HG03378 (cell line): ENCODE results near the gene ANKRD10.

Experiments used
- ATAC-seq: cut with Tn5 transposase; IDR thresholded peaks from one replicate; pipeline ENCODE4 v1.9.1; 2021; ENCODE audit warnings: mild to moderate bottlenecking, moderate library complexity; ENCODE audit not compliant: unreplicated experiment

The ANKRD10 gene

DNA sequence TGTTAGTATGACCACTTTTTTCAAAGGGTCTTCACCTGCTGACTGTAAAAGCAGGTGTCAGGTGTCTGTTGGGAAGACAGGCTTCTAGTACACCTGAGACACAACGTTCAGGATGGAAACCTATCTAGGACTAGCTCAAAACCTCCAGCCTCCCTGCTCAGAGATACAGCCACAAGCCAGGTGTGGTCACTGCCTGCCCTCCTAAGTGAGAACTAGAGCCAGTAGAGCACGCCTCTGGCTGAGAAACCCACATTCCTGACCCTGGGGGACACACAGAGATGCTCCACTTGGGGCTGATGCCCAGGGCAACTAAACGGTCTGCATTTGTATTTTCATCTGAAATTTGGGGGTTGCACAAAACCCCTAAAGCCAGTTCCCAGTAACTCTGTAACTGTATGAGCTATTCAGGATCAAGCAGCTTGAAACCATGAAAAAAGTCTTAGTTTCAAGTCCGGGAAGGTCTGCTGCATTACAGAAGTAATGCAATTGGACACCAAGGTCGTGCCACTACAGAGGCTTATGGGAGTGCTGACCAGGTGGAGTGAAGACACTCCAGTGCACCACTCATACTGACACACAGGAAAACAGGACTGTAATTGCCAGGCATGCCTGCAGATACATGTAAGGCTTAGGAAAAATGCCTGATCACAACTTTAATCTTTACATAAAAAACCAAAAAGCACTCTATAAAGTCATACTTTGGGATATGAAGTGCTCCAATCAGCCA lies 27.8 kb downstream of the ANKRD10 start:
- ATAC-seq = no peak

- no peak for ATAC-seq
These were observed 28.7 kb downstream of the ANKRD10 start for GRCh38 chr13:110885966-110886869.

- ATAC-seq = no peak
These were observed 29.4 kb downstream of the ANKRD10 start for GRCh38 chr13:110885516-110885915.

- ATAC-seq = no peak
These were observed 30.4 kb downstream of the ANKRD10 start for GRCh38 chr13:110884517-110884916.

DNA sequence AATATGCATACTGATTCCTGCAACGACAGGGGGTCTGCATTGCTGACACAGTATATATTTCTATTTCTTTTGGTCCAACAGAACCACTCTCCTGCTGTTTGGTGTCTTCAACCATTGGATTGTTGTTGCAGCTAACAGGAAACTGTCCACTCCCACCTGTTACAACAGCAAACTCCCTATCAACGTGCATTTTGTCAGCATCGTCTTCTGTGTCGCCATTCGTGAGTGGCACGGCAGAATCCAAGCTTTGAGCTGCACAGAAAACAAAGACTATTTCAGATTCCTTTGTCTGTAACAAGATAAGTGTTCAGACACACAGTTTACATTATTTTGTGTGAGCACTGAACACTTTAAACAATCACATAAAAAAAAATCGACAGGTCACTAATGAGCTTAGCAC lies 31.3 kb downstream of the ANKRD10 start:
- ATAC-seq = no peak

- ATAC-seq = no peak
These were observed 31.9 kb downstream of the ANKRD10 start for GRCh38 chr13:110882972-110883371.

GRCh38 chr13:110881839-110882627 lies 32.8 kb downstream of the ANKRD10 start:
- no peak for ATAC-seq

- no peak for ATAC-seq
These were observed 34.2 kb downstream of the ANKRD10 start for GRCh38 chr13:110880627-110881026.

DNA sequence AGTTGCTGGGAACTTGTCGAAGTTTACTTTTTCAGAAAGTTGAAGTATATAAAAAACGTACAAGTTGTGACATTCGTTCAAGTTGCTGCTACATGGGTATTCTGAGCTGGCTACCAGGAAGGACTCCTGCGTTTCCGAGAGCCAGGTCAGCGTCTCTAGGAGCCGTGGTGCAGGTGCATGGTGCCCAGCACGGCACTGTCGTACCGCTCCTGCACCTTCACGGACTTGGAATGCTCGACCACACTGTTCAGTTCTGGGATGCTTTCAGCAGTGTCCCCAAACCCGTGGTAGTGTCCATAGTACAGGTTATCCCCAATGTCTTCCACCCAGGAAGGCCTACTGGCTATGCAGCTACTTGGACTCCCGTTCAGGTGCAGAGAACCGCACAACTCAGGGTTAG lies 35.4 kb downstream of the ANKRD10 start:
- no peak for ATAC-seq

- no peak for ATAC-seq
These were observed 37.1 kb downstream of the ANKRD10 start for GRCh38 chr13:110877737-110878258.

DNA sequence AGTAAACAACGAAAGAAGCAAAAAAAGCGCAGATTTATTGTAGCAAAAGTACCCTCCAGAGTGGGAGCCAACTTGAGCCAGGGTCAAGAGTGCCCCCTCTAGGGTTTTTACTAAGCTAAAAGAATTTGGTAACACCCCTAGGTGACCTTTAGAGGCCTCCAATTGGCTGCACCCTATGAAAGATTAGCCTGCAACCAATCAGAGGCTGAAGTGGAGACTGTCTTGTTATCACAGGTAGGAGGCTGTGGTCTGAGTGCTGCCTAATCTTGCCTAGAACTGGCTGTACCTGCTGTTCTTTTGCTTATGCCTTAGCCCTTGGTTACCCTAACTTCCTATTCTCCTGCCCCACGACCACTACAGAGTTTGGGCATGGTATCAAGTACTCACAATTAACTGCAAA lies 38.3 kb downstream of the ANKRD10 start:
- ATAC-seq = no peak

DNA sequence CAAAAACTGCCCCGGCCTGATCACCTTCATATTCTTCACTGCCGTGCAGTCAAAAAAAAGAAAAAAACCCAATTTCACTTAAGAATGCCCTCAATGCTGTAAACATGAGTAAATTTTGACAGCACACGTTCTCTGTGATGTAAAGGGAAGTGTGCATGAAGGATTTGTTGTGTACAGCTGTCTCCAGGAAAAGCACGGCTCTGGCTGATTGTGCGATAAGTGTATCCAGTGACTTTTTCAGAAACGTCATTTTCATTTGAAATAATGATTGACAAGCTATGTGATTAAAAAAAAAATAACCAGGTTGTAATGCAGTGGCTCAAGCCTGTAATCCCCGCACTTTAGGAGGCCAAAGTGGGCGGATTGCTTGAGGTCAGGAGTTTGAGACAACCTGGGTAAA lies 39.6 kb downstream of the ANKRD10 start:
- no peak for ATAC-seq

- ATAC-seq = no peak
These were observed 40.3 kb downstream of the ANKRD10 start for GRCh38 chr13:110874508-110874960.

GRCh38 chr13:110873639-110874507 lies 41.0 kb downstream of the ANKRD10 start:
- no peak for ATAC-seq

- ATAC-seq = no peak
These were observed 41.9 kb downstream of the ANKRD10 start for GRCh38 chr13:110872768-110873638.

DNA sequence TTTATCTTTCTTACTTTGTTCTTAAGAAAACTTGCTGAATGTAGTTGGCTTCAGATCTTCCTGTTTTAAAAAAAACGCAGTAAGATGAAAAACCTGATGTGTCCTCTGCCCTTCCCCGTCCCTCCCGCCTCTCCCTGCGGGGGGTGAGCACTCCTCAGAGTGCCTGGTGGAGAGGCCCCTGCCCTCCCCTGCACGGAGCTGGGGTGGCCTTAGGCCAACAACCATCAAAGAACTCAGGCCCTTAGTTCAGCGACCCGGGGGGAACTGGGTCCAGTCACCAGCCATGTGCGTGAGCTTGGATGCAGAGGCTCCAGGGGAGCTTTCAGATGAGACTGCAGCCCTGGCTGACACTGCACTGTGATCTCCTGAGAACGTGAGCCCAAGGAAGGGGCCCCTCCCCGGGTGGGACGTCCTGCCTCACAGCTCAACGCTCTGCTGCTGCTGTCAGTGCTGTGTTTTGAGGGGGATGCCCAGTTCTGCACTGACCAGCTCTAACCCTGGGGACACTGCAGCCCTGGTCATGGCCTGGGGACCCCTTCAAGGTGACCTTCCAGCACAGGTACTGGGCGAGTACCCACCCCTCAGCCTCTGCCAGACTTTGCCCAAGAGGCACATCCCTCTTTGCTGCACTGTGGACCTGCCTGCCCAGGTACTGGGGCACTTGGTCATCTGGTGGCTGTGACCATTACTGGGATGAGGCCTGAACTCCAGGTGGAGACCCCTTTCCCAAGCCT lies 42.7 kb downstream of the ANKRD10 start:
- ATAC-seq = no peak

DNA sequence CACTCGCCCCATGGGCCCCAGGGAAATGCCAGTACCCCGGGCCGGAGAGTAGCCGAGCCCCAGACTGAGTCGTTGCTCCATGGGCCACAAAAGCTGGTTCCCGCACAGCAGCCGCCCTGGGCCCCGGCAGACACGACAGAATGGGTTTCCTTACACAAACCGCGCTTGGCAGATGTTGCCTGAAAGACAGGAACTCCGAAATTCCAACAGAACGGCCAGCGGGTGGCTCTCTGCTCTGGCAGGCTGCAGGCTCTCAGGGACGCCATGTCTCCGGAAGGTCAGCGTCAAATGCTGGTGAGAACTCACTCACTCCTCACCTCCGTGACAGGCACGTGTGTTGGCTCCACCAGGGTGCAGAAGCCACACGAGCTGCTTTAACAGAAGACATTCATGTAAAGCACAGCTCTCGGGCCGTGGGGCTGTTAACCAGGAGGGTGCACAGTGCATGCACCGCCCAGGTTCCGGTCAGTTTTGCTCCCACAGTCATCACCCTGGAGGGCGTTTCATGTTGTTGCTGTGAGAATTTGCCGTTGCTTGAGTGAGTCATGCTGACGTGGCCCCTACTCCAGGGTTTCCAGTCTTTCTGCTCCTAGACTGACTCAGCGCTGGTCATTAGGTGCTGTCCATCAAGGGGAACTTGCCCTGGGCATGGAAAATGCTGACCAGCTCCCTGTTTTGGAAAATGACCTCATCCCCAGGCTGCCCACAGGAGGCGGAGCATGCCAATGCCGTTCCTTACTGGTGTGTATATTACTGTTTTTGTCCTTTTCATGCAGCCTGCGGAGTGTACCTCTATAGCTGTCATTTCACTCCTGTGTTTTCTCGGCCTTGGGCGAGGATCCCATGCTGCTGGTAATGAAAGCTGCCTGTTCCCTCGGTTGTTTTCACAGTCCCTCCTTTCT lies 44.8 kb downstream of the ANKRD10 start:
- ATAC-seq = no peak
